Liver (tissue), 3 donors: ENCODE results near the gene UFM1.

Experiments used
- ATF3 ChIP-seq: IDR thresholded peaks from 2 replicates; pipeline ENCODE4 v1.6.1; 2016; ENCODE audit warnings: antibody characterized with exemption
- CTCF ChIP-seq: fragments of 150-350 bp; IDR thresholded peaks from 2 replicates; pipeline ENCODE4 v1.5.1; 2017; ENCODE audit warnings: improper control_type of control experiment, low read depth, low read length; ENCODE audit not compliant: missing input control
- EGR1 ChIP-seq, 2 donors: IDR thresholded peaks; 2 replicates each; pipeline ENCODE4 v1.6.1; 2016 to 2018; ENCODE audit warnings: antibody characterized with exemption in 2 of 2, low read depth in 2 of 2
- JUND ChIP-seq, 2 donors: IDR thresholded peaks; 2 replicates each; pipeline ENCODE4 v1.6.1; 2016; ENCODE audit warnings: antibody characterized with exemption in 2 of 2
- RAD21 ChIP-seq, 2 donors: IDR thresholded peaks; 2 replicates each; pipeline ENCODE4 v1.6.1; 2016; ENCODE audit warnings: antibody characterized with exemption in 2 of 2, mild to moderate bottlenecking in 2 of 2
- REST ChIP-seq: IDR thresholded peaks from 2 replicates; pipeline ENCODE4 v1.6.1; 2016; ENCODE audit warnings: antibody characterized with exemption, mild to moderate bottlenecking
- RXRA ChIP-seq, 2 donors: IDR thresholded peaks; 2 replicates each; pipeline ENCODE4 v1.6.1; 2017 to 2018; ENCODE audit warnings: antibody characterized with exemption in 2 of 2, mild to moderate bottlenecking in 1 of 2
- TAF1 ChIP-seq: conservative IDR thresholded peaks from 2 replicates; pipeline ENCODE4 v1.6.1; 2016; ENCODE audit warnings: antibody characterized with exemption, mild to moderate bottlenecking
- donor health status: healthy.
- donor health status: healthy.

GRCh38 chr13:38399535-38399934 is 49.9 kb downstream of the UFM1 start:
- TF ChIP-seq CTCF, result no peak
- no peak for TF ChIP-seq RAD21 (IDR thresholded peaks at IDR 0.05)
- TF ChIP-seq REST, result no peak
- no peak for TF ChIP-seq EGR1 (IDR thresholded peaks at IDR 0.05; ENCODE audit: low read depth in 2 of 2)
- TF ChIP-seq TAF1, result no peak
- TF ChIP-seq RXRA (IDR thresholded peaks at IDR 0.05), result no peak
- no peak for TF ChIP-seq JUND (IDR thresholded peaks at IDR 0.05)
- TF ChIP-seq ATF3, result no peak
